Measurements from ENCODE around the gene DRC7.
A peak's percentile ranks its signal among the peaks of the same experiment; 100 is the strongest.

DRC7 gene

GRCh38 chr16:57732037-57732436 lies 37.4 kb downstream of the DRC7 start:
- ATAC-seq (replicated peaks) (no peak), DNase-seq (no peak)
- Mint-ChIP-seq H3K4me3 (no peak overlapping the region), H3K9me3 (peaks cover 9 to 13% of the 10 kb centered on the region in 2 donors), H3K36me3 (peaks cover 12 to 13% of the 10 kb centered on the region in 2 donors), H3K4me1 (peaks cover 16 to 18% of the 10 kb centered on the region in 2 donors), H3K27me3 (no peaks in the 10 kb centered on the region), H3K27ac (no peak overlapping the region)

DNA sequence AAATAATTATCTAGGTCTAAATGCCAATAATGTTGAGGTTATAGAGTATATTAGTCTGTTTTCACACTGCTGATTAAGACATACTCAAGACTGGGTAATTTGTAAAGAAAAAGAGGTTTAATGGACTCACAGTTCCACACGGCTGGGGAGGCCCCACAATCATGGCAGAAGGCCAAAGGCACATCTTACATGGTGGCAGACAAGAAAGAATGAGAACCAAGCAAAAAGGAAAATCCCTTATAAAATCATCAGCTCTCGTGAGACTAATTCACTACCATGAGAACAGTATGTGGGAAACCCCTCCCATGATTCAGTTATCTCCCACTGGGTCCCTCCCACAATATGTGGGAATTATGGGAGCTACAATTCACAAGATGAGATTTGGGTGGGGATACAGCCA lies 38.1 kb downstream of the DRC7 start:
- ATAC-seq (replicated peaks) (no peak), DNase-seq (no peak)
- Mint-ChIP-seq H3K27ac (no peak overlapping the region), H3K27me3 (no peaks in the 10 kb centered on the region), H3K9me3 (peaks cover 9 to 13% of the 10 kb centered on the region in 2 donors), H3K4me1 (peaks cover 16 to 18% of the 10 kb centered on the region in 2 donors), H3K36me3 (peaks cover 12 to 13% of the 10 kb centered on the region in 2 donors), H3K4me3 (peak overlapping the region in 1 of 2 donors; percentile 41)

DNA sequence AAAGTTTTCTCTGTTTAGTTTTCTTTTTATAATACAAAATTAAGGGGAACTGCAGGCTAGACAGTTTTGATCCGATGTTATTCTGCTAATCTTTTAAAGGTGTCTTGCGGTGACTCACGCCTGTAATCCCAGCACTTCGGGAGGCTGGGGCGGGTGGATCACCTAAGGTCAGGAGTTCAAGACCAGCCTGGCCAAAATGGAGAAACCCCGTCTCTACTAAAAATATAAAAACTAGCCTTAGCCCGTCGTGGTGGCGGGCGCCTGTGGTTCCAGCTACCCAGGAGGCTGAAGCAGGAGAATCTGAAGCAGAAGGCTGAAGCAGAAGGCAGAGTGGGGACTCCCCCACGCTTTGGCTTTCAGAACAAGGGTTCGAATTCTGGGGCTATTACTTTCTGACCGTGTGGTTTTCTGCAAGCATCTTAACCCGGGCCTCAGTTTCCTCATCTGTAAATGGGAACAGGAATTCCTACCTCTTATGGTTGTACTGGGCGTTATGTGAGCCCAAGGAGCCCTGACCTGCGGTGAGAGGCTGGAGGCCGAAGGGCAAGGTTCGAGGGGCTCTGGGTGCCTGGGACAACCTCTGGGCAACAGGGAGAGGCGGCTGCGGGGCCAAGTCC lies 39.8 kb downstream of the DRC7 start:
- Mint-ChIP-seq H3K36me3 (peaks cover 12 to 13% of the 10 kb centered on the region in 2 donors), H3K27me3 (no peaks in the 10 kb centered on the region), H3K4me1 (peaks cover 16 to 19% of the 10 kb centered on the region in 2 donors), H3K9me3 (peaks cover 9 to 13% of the 10 kb centered on the region in 2 donors), H3K4me3 (peak overlapping the region; percentile 95 to 98), H3K27ac (peak overlapping the region; percentile 97)
- ATAC-seq (replicated peaks) (no peak), DNase-seq (no peak)

DNA sequence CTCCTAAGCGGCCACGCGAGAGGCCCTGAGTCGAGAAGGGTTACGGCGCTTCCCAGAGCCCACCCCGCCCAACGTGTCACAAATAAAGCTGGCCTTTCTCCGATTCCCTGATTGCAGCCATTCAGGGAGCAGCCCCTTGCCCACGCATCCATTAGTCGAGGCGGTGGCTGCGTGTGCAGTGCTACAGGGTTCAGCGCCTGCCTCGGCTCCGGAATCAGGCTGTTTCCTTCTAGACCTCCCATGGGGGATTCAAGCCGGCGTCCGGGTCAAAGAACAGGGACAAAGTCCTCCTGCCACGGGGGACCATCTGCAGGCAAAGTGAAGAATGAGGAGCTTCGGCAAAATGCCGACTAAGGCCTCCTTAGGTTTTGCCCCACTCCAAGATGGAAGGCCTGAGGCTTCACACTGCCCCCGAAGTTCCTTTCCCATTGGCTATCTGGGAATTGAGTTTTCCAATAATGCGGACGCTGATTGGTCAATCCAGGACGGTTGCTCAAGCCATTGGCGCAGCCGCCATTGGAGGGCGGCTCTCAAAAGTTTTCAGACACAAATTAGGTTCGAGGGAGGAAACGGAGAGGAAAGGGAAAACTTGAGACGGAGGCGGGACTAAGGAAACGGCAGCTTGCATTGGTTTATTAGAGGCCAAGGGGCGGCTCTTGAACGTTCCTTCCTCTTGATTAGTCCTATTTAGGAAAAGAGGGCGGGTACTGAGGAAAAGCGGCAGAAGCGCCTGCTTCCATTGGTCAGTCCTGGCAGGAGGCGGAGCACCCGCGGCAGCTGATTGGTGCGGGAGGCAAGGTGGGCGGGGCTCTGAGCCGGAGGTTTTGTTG lies 40.5 kb downstream of the DRC7 start:
- DNase-seq: peak; percentile 97

GRCh38 chr16:57735755-57736418 lies 41.3 kb downstream of the DRC7 start, which contains the start of gene KATNB1:
Gene KATNB1, plus strand, starts transcription at chr16:57735770. Its CDS starts 1,474 bp downstream, at chr16:57737244.
- Mint-ChIP-seq H3K36me3 (peaks cover 12 to 13% of the 10 kb centered on the region in 2 donors), H3K4me3 (peak within 1 kb of the TSS; percentile 95 to 98), H3K9me3 (peaks cover 9 to 13% of the 10 kb centered on the region in 2 donors), H3K27me3 (no peaks in the 10 kb centered on the region), H3K4me1 (peaks cover 16 to 19% of the 10 kb centered on the region in 2 donors), H3K27ac (peak within 1 kb of the TSS; percentile 97)
- DNase-seq (no peak), ATAC-seq (replicated peaks) (peak; percentile 41 to 46)

More for the DNA sequence above, 40.5 kb downstream of the DRC7 start:
- Mint-ChIP-seq H3K27me3 (no peaks in the 10 kb centered on the region), H3K4me3 (peak overlapping the region; percentile 95 to 98), H3K9me3 (peaks cover 9 to 13% of the 10 kb centered on the region in 2 donors), H3K27ac (peak overlapping the region; percentile 97), H3K4me1 (peaks cover 16 to 19% of the 10 kb centered on the region in 2 donors), H3K36me3 (peaks cover 12 to 13% of the 10 kb centered on the region in 2 donors)
- ATAC-seq (replicated peaks): peak; percentile 89 to 90

DNA sequence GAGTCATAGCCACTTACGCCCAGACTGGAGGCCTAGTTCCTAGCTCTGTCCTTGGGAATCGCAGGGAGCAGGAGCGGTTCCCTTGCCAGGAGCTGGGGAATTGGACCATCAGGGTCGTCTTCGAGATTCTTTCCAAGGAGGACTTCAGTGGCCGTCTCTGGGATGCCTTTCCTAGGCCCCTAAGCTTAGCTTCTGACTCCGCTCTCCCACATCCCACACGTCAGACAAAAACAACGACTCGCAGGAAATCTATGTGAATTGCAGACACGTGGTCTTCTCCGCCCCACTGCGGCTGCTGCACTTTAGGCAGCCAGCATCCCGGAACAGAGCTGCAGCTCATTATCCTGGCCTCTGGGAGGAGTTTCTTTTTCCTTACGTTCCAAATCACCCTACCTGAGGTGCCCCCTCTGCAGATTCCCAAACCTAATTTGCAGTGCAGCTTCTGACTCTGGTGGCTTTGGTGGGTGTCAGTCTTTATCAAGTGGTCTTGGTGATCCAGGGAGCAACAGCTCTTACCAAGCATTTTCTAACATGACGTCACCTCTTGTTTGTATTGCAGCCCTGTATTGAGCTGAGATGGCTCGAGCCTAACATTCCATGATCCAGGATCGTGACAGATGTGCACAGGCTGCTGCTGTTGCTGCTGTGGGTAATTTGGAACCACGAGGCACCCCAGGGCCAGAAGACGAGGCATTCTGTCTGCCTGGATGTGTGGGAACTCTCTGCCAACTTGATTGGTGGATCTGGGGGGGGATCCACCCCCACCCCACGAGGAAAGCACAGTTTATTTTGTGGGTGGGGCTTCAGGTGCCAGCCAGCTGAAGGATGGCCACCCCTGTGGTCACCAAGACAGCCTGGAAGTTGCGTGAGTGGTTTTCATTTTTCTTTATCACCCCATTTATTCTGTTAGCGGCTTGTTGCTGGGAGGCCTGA lies 42.1 kb downstream of the DRC7 start:
- Mint-ChIP-seq H3K9me3 (peaks cover 9 to 10% of the 10 kb centered on the region in 2 donors), H3K27me3 (no peaks in the 10 kb centered on the region), H3K4me3 (peak overlapping the region; percentile 95 to 98), H3K27ac (peak overlapping the region; percentile 97), H3K4me1 (peaks cover 16 to 19% of the 10 kb centered on the region in 2 donors), H3K36me3 (peaks cover 18 to 19% of the 10 kb centered on the region in 2 donors)
- ATAC-seq (replicated peaks): no peak
- no peak for DNase-seq

- Mint-ChIP-seq H3K36me3 (peaks cover 8 to 9% of the 10 kb centered on the region in 2 donors), H3K27me3 (no peaks in the 10 kb centered on the region), H3K9me3 (no peaks in the 10 kb centered on the region), H3K4me3 (no peak overlapping the region), H3K4me1 (peaks cover 15 to 16% of the 10 kb centered on the region in 2 donors), H3K27ac (no peak overlapping the region)
- no peak for ATAC-seq (replicated peaks)
- DNase-seq: no peak
Observed at GRCh38 chr16:57738844-57739243, 44.2 kb downstream of the DRC7 start.

- ATAC-seq (replicated peaks): no peak
- DNase-seq: no peak
- Mint-ChIP-seq H3K4me3 (no peak overlapping the region), H3K27me3 (no peaks in the 10 kb centered on the region), H3K36me3 (peaks cover 8 to 12% of the 10 kb centered on the region in 2 donors), H3K4me1 (peaks cover 15 to 16% of the 10 kb centered on the region in 2 donors), H3K9me3 (no peaks in the 10 kb centered on the region), H3K27ac (no peak overlapping the region)
Observed at GRCh38 chr16:57739756-57740422, 45.3 kb downstream of the DRC7 start.

- ATAC-seq (replicated peaks) (no peak), DNase-seq (no peak)
- Mint-ChIP-seq H3K27ac (no peak overlapping the region), H3K27me3 (no peaks in the 10 kb centered on the region), H3K9me3 (no peaks in the 10 kb centered on the region), H3K4me1 (peaks cover 13 to 15% of the 10 kb centered on the region in 2 donors), H3K4me3 (no peak overlapping the region), H3K36me3 (peaks cover 7 to 11% of the 10 kb centered on the region in 2 donors)
Observed at GRCh38 chr16:57740423-57741071, 45.9 kb downstream of the DRC7 start.

GRCh38 chr16:57741660-57742191 lies 47.1 kb downstream of the DRC7 start:
- Mint-ChIP-seq H3K36me3 (peaks cover 5 to 11% of the 10 kb centered on the region in 2 donors), H3K27me3 (no peaks in the 10 kb centered on the region), H3K4me1 (peaks cover 3 to 5% of the 10 kb centered on the region in 2 donors), H3K4me3 (no peak overlapping the region), H3K27ac (no peak overlapping the region), H3K9me3 (no peaks in the 10 kb centered on the region)
- DNase-seq: no peak
- no peak for ATAC-seq (replicated peaks)

DNA sequence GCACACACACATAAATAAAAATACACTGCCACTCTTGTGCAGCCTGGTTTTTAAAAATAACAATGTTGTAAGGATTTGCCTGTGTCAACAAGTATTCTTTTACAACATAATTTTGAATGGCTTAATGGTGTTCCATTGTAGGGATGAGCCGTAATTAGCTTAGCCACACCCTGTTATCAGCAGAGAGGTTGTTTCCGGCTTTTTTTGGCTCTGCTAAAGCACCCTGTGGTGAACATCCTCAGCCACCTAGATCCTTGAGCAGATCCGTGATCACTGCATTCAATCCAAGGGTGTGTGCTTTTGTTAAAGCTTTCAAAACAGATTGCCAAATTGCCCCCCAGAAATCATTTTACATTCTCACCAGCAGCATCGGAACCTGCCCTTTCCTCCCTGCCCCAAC lies 47.9 kb downstream of the DRC7 start:
- Mint-ChIP-seq H3K4me3 (no peak overlapping the region), H3K36me3 (peaks cover 9 to 11% of the 10 kb centered on the region in 2 donors), H3K9me3 (no peaks in the 10 kb centered on the region), H3K4me1 (peaks cover 0 to 1% of the 10 kb centered on the region in 2 donors), H3K27ac (no peak overlapping the region), H3K27me3 (no peaks in the 10 kb centered on the region)
- DNase-seq (no peak), ATAC-seq (replicated peaks) (no peak)

GRCh38 chr16:57743458-57743857 lies 48.9 kb downstream of the DRC7 start:
- ATAC-seq (replicated peaks) (no peak), DNase-seq (no peak)
- no peak overlapping the region for H3K27ac Mint-ChIP-seq
- peaks cover 9 to 11% of the 10 kb centered on the region in 2 donors for H3K36me3 Mint-ChIP-seq
- H3K4me1 Mint-ChIP-seq: peaks cover 0 to 1% of the 10 kb centered on the region in 2 donors
- no peak overlapping the region for H3K4me3 Mint-ChIP-seq
- H3K27me3 Mint-ChIP-seq: no peaks in the 10 kb centered on the region
- H3K9me3 Mint-ChIP-seq: no peaks in the 10 kb centered on the region
